GM18951 (cell line): Measurements from ENCODE around the gene SCO2.

Source experiments
- POLR2A ChIP-seq: IDR thresholded peaks from 4 replicates; pipeline ENCODE4 v1.6.1; 2011; ENCODE audit warnings: mild to moderate bottlenecking; ENCODE audit not compliant: insufficient read length, insufficient read depth; ENCODE audit errors: extremely low read depth
- in situ Hi-C: fragments of 300-500 bp; cut with MboI; formaldehyde crosslinking; loops from one replicate; pipeline ENCODE4 v1.12.0; 2022; ENCODE audit warnings: low sequenced_read_pairs, mixed read lengths, inconsistent platforms; ENCODE audit not compliant: unreplicated experiment

Gene SCO2

GRCh38 chr22:50525104-50525857 lies at the start of gene SCO2:
Gene SCO2 (minus strand): TSS chr22:50525598. CDS start chr22:50524411, 1,187 bp downstream.
- in situ Hi-C loops: no loop called here
- TF ChIP-seq POLR2A: peak; percentile 91

DNA sequence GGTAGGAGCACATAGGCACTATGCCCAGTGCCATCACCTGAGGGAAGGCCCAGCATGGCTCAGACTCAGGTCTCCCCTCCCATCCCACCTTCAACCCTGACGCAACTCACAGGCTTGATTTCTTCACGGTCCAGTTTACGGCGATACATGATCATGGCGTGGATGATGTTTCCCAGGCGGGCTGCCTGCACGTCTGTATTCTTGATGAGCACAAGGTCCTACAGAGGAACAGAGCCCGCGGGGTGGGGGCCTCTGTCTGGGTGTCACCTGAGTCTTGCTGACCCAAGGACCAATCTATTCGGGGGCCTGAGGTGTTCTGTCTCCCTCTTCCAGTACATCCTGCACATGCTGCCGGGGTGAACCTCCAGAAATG lies 49.0 kb upstream of the SCO2 start:
- in situ Hi-C loops: no loop called here
- TF ChIP-seq POLR2A: no peak

DNA sequence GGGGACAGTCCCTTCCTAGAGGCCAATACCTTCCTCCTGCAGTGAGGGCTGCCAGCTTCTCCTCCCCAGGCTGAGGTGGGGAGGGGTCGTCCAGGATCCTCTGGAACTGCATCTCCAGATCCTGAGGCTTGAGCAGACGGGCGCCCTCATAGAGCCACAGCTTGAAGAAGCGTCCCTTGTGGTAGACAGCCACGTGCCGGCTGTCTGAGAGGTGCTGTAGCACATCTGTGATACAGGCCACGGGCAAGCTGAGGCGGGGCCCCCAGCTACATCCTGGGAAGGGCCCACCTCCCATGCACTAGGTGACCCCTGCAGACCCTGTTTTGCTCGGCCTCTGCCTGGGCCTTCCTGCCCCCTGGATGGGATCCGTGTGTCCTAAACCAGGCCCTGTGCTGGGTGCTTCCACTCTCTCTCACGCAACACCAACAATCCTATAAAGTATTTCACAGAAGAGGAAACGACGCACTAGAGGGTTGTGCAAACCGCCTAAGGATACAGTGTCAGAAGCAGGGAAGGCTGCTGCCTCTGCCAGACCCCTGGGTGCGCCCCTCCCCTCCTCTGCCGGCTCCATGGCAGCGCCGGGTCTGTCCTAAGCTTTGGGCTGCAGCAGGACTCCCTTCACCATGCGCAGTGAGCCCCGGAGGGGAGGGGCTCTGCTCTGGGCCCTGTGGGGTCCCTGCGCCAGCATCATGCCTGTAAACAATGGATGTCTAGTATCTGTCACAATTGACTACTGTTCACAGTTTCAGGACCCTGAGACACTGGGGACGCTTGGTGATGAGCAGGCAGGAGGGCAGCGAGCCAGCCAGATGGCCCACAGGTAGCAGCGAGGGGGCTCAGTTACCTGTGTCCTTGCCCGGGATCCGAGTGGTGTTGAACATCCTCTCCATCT lies 48.3 kb upstream of the SCO2 start:
- in situ Hi-C loops: no loop called here
- TF ChIP-seq POLR2A: no peak

- in situ Hi-C loops: no loop called here
- TF ChIP-seq POLR2A: no peak
These were observed 47.6 kb upstream of the SCO2 start for GRCh38 chr22:50572965-50573364.

DNA sequence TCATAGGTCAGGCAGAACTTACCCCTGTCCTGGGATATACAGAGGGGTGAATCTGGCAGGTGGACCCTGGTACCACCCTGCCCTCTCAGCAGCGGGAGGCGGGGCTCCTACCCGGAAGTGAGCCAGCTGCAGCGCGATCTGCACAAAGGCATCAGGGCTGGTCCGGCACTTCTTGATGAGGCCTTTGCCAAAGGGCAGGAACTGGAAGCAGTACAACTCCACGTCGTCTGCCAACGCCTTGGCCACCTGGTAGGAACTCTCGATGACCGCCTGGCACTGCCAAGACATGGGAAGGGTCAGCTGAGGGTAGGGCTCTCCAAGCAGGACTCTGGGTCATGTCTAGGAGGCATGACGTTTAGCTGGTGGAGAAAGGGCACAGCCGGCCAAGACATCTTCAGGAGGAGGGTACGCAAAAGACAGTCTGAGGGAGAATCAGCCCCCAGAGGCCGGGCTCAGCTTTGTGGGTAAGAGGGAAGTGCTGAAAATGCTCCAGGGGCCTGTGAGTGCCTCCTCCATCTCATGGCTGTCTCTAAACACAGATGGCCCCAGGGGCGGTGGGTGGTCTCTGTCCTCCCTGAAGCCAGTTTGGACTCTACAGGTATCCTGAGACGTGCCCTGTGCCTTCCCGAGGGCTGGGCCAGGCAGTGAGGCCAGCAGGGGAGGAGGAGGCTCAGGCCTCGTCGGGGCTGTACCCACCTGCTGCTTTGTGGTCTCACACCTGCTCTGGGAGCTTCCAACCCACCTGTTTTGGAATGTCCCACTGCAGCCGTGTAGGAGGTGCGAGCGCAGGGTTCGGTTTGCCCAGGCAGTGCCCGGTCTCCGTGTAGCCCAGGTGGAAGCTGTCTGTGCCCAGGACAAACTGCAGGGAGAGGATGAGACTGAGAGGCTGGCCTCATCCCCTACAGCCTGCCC lies 46.1 kb upstream of the SCO2 start:
- in situ Hi-C loops: no loop called here
- TF ChIP-seq POLR2A: no peak

DNA sequence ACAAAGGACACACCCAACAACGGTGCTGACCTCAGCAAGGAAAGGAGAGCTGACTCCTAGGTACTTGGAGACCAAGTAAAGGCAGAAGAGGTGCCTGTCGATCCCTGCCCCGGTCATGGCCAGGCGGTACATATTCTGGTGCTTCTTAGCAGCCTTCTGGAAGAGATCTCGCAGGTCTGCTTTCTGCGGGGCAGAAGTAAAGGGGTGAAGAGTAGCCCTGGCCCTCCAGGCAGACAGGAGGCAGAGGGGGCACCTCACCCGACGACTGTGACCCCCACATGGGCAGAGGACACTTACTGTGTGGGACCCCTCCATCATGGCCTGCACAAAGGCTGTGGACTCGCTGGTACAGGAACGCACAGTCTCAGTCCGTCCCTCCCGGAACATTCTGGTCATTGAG lies 45.5 kb upstream of the SCO2 start:
- no peak for TF ChIP-seq POLR2A
- in situ Hi-C loops: no loop called here

DNA sequence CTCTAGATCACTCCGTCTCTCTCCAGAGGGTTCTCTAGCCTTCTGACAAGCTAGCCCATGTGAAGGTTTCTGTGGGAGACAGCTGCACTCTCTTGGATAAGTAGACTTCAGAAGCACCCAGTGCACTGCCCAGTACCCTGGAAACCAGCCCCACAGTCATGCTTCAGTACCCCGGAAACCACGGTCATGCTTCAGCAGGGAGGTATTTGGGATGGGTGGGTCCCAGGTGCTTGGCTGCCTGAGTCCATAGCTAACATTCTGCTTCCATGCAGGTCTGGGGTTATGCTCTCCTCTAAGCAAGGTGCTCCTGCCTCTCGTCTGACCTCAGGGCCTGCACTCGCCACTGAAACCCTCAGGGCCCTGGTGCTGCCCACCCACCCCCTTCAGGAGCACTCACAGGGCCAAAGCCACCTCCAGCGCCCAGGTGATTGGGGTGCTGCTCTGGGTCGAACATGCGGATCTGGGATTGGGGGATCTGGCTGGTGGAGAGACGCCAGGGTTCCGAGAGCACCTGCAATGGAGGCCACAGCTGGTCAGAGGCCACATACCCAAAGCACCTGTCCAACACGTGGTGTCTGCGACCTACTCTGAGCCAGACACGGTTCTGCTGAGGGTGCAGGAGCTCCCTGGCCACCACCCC lies 44.6 kb upstream of the SCO2 start:
- in situ Hi-C loops: no loop called here
- TF ChIP-seq POLR2A: no peak

DNA sequence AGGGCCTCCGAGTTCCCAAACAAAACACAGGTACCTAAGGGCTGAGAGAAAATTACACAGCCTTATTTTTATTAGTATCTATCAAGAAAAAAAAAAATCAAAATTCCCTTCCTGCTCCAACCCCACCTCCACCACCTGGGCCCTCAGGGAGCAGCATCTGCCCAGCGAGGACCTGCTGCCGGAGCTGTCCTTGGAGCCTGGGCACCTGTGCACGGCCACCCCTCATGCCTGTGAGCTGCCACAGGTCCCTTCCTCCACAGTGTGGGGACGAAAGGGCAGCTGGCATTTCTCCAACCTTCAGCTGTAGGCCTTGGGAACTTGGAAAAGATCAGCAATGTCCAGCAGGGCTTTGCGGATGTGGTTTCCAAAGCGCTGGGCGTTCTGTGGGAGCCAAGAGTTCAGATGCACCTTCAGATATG lies 43.7 kb upstream of the SCO2 start:
- in situ Hi-C loops: no loop called here

GRCh38 chr22:50568626-50569025 lies 43.2 kb upstream of the SCO2 start:
- in situ Hi-C loops: no loop called here

More for the DNA sequence above, 43.7 kb upstream of the SCO2 start:
- no peak for TF ChIP-seq POLR2A

GRCh38 chr22:50567721-50568252 lies 42.4 kb upstream of the SCO2 start:
- no peak for TF ChIP-seq POLR2A
- in situ Hi-C loops: no loop called here

More at GRCh38 chr22:50568626-50569025, 43.2 kb upstream of the SCO2 start:
- TF ChIP-seq POLR2A: no peak

- in situ Hi-C loops: no loop called here
- no peak for TF ChIP-seq POLR2A
These were observed 38.9 kb upstream of the SCO2 start for GRCh38 chr22:50564289-50564688.
